Esophagus (tissue), 2 donors: ENCODE measurements around the gene OMP. TPM values are rescaled to one million over a fixed set of nuclear protein-coding genes. Genes with fewer than 3 reads are reported as not detected.

Source experiments
- H3K27ac ChIP-seq, 2 donors: one replicate each; pipeline ENCODE4 v1.5.1; 2013; ENCODE audit warnings: low read depth in 2 of 2, mild to moderate bottlenecking in 2 of 2, inconsistent platforms in 1 of 2, low read length in 1 of 2, moderate library complexity in 1 of 2
- H3K27me3 ChIP-seq, 2 donors: one replicate each; pipeline ENCODE4 v1.6.1; 2013; ENCODE audit warnings: low read length in 2 of 2, control low read depth in 1 of 2, mild to moderate bottlenecking in 1 of 2; ENCODE audit not compliant: insufficient read depth in 2 of 2, control insufficient read depth in 1 of 2
- H3K36me3 ChIP-seq, 2 donors: one replicate each; pipeline ENCODE4 v1.6.1; 2013; ENCODE audit warnings: low read length in 1 of 2; ENCODE audit not compliant: control insufficient read depth in 2 of 2, insufficient read depth in 2 of 2
- H3K4me1 ChIP-seq, 2 donors: one replicate each; pipeline ENCODE4 v1.6.1; 2013; ENCODE audit warnings: low read length in 1 of 2; ENCODE audit not compliant: control insufficient read depth in 2 of 2, insufficient read depth in 2 of 2
- H3K4me3 ChIP-seq, 2 donors: one replicate each; pipeline ENCODE4 v1.5.1; 2013; ENCODE audit warnings: low read length in 2 of 2, mild to moderate bottlenecking in 2 of 2, low read depth in 1 of 2, moderate library complexity in 1 of 2
- H3K9me3 ChIP-seq, 2 donors: one replicate each; pipeline ENCODE4 v1.6.1; 2013; ENCODE audit warnings: mild to moderate bottlenecking in 2 of 2, low read depth in 1 of 2, low read length in 1 of 2, moderate library complexity in 1 of 2; ENCODE audit not compliant: control insufficient read depth in 2 of 2, insufficient read depth in 1 of 2
- WGBS, 2 donors: extraction: QIAGEN DNeasy Blood & Tissue Kit; methylation state at CpG; one replicate each; pipeline ENCODE4 v1.1.7; 2013; 5-methylcytosine and 5-hydroxymethylcytosine counted together
- polyA plus RNA-seq, 2 donors: library from polyadenylated mRNA; stranded (reverse); fragments of 200-250 nt; gene quantifications; one replicate each; pipeline ENCODE4 v1.2.3, GENCODE V29; 2013
- donor health status: healthy with polysubstance abuse.
- donor health status: Bipolar disorder and iron deficiency.

OMP gene
- polyA plus RNA-seq, 2 donors = 0.33 to 0.98 TPM

GRCh38 chr11:77118086-77118485, 15.4 kb downstream of the OMP start:
- no peaks in the 10 kb centered on the region for H3K9me3 ChIP-seq
- H3K4me3 ChIP-seq = no peak overlapping the region
- H3K27ac ChIP-seq = no peak overlapping the region
- H3K36me3 ChIP-seq = peaks cover 0 to 29% of the 10 kb centered on the region in 2 donors
- no peaks in the 10 kb centered on the region for H3K27me3 ChIP-seq
- 91 to 92% methylated on average over 17 of the region's 17 CpGs for WGBS, 2 donors
- H3K4me1 ChIP-seq = no peaks in the 10 kb centered on the region

GRCh38 chr11:77118971-77119370, 16.3 kb downstream of the OMP start:
- 89 to 90% methylated on average over 12 of the region's 12 CpGs for whole genome bisulfite sequencing, 2 donors
- Histone ChIP-seq H3K27ac (no peak overlapping the region), H3K36me3 (peaks cover 0 to 32% of the 10 kb centered on the region in 2 donors), H3K4me1 (no peaks in the 10 kb centered on the region), H3K27me3 (no peaks in the 10 kb centered on the region), H3K9me3 (no peaks in the 10 kb centered on the region), H3K4me3 (no peak overlapping the region)

DNA sequence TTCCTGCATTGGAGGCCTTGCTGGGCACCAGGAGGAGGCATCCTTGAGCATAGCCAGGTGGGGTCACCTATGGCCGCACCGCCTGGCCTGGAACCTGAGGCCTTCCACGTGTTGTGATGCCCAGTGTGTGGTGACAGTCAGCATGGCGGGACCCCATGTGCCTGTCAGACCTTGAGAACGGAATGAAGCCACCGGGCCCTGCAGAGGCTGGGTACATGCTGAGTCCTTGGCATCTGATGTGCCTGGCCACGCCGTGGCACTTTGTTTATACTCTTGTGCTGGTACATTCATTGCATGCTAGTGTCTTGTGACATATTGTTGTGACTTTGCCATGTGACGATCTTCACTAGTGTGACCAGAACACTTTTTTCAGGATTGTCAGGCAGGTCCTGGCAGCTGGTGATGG, 16.9 kb downstream of the OMP start:
- WGBS, 2 donors = 94 to 96% methylated on average over 9 of the region's 9 CpGs

DNA sequence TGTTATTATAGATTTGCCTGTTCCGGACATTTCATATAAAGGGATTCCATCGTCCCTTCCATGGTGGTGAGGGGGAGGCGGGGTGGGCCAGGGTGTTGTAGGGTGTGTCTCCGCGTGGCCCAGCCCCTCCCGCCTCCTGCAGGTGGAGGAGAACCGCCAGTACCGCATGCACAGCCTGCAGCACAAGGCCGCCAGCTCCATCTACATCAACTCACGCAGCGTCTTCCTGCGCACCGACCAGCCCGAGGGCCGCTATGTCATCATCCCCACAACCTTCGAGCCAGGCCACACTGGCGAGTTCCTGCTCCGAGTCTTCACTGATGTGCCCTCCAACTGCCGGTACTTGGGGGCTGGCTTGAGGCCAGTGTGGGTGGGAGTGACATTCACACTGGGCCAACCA, 17.9 kb downstream of the OMP start:
- no peaks in the 10 kb centered on the region for H3K27me3 ChIP-seq
- H3K36me3 ChIP-seq = peaks cover 0 to 32% of the 10 kb centered on the region in 2 donors
- H3K9me3 ChIP-seq = no peaks in the 10 kb centered on the region
- no peak overlapping the region for H3K4me3 ChIP-seq
- no peaks in the 10 kb centered on the region for H3K4me1 ChIP-seq
- no peak overlapping the region for H3K27ac ChIP-seq
- 91 to 93% methylated on average over 19 of the region's 19 CpGs for WGBS, 2 donors

More for the DNA sequence above, 16.9 kb downstream of the OMP start:
- no peaks in the 10 kb centered on the region for H3K9me3 ChIP-seq
- no peaks in the 10 kb centered on the region for H3K27me3 ChIP-seq
- H3K27ac ChIP-seq = no peak overlapping the region
- H3K4me3 ChIP-seq = no peak overlapping the region
- H3K36me3 ChIP-seq = peaks cover 0 to 36% of the 10 kb centered on the region in 2 donors
- H3K4me1 ChIP-seq = no peaks in the 10 kb centered on the region

DNA sequence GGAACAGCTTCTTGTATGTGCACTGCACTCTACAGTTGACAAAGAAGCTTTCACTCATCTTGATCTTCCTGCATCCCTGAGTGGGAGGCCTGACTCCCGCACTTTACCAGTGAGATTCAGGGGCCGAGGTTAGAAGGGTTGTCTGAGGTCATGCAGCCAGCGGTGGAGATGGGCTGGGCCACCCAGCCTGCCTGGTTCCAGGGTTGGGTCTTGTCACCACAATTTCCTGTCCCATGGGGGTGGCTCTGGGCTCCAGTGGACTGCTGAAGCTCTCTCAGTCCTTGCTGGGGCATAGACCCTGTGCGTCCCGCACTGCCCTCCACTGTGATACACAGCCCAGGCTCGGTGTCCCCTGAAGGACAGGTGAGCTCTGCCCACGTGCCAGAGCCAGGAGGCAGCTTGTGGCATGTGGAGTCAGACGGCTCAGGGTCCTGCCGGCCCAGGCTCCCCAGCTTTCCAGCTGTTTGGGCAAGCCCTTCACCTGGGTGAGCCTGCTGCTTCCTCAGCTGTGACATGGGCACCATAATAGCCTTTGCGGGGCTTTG, 18.5 kb downstream of the OMP start:
- no peak overlapping the region for H3K27ac ChIP-seq
- peaks cover 0 to 2% of the 10 kb centered on the region in 2 donors for H3K4me1 ChIP-seq
- no peaks in the 10 kb centered on the region for H3K27me3 ChIP-seq
- peaks cover 0 to 32% of the 10 kb centered on the region in 2 donors for H3K36me3 ChIP-seq
- H3K9me3 ChIP-seq = no peaks in the 10 kb centered on the region
- no peak overlapping the region for H3K4me3 ChIP-seq
- WGBS, 2 donors = 88 to 89% methylated on average over 10 of the region's 10 CpGs

- no peaks in the 10 kb centered on the region for H3K9me3 ChIP-seq
- H3K36me3 ChIP-seq = peaks cover 0 to 32% of the 10 kb centered on the region in 2 donors
- H3K4me1 ChIP-seq = peaks cover 2% of the 10 kb centered on the region in 2 donors
- WGBS, 2 donors = 90 to 92% methylated on average over 8 of the region's 8 CpGs
- H3K4me3 ChIP-seq = no peak overlapping the region
- H3K27me3 ChIP-seq = no peaks in the 10 kb centered on the region
- no peak overlapping the region for H3K27ac ChIP-seq
Measured at GRCh38 chr11:77121876-77122575, 19.4 kb downstream of the OMP start.

DNA sequence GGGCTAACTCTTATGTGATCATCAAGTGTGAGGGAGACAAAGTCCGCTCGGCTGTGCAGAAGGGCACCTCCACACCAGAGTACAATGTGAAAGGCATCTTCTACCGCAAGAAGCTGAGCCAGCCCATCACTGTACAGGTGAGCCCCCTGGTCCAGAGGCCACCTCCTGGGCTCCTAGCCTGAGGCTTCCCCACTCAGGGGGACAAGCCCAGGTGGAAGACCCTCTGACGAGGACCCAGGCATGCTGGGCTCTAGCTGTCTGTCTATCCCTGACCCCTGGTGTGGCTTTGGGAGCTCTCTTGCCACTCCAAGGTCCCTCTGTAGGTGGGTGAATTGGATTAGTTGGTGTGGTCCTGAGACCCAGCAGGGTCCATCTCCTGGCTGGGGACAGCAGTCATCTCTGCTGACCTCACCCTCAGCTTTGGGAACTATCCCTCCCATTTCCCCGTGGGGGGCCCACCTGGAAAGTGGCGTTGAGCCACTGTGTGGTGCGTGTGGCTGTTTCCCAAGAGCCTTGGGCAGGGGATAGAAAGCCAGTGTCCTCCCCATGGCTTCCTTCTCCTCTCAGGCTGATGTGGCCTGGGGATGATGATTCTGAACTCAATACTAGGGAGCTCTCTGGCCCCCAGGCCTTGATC, 20.1 kb downstream of the OMP start:
- 85 to 89% methylated on average over 7 of the region's 7 CpGs for WGBS, 2 donors
- H3K27ac ChIP-seq = no peak overlapping the region
- no peak overlapping the region for H3K4me3 ChIP-seq
- H3K9me3 ChIP-seq = no peaks in the 10 kb centered on the region
- peaks cover 4% of the 10 kb centered on the region in 2 donors for H3K4me1 ChIP-seq
- no peaks in the 10 kb centered on the region for H3K27me3 ChIP-seq
- H3K36me3 ChIP-seq = peaks cover 0 to 32% of the 10 kb centered on the region in 2 donors

DNA sequence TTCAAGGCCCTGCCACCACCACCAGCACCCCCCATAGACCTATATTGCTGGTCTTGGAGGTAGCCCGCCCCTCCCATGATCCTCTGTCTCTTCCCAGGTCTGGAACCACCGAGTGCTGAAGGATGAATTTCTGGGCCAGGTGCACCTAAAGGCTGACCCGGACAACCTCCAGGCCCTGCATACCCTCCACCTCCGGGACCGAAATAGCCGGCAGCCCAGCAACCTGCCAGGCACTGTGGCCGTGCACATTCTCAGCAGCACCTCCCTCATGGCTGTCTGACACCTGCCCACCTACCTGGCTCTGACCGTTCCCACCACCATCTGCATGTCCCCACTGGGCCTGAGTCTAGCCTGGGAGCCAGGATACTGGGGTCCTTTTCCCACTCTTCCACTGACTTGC, 21.0 kb downstream of the OMP start:
- WGBS, 2 donors = 89 to 92% methylated on average over 8 of the region's 8 CpGs
- no peaks in the 10 kb centered on the region for H3K27me3 ChIP-seq
- no peaks in the 10 kb centered on the region for H3K9me3 ChIP-seq
- H3K4me1 ChIP-seq = peaks cover 4 to 9% of the 10 kb centered on the region in 2 donors
- H3K36me3 ChIP-seq = peaks cover 0 to 29% of the 10 kb centered on the region in 2 donors
- no peak overlapping the region for H3K4me3 ChIP-seq
- H3K27ac ChIP-seq = no peak overlapping the region

GRCh38 chr11:77124041-77124440, 21.4 kb downstream of the OMP start:
- 86 to 90% methylated on average over 8 of the region's 8 CpGs for WGBS, 2 donors
- Histone ChIP-seq H3K27ac (no peak overlapping the region), H3K36me3 (peaks cover 0 to 25% of the 10 kb centered on the region in 2 donors), H3K27me3 (no peaks in the 10 kb centered on the region), H3K4me3 (no peak overlapping the region), H3K9me3 (no peaks in the 10 kb centered on the region), H3K4me1 (peaks cover 4 to 9% of the 10 kb centered on the region in 2 donors)
